Measurements from ENCODE around the gene DGKZ.

DGKZ gene

GRCh38 chr11:46347637-46348311, 511 bp downstream of the DGKZ start:
- DNase-seq (ENCODE audit: low read depth in 2 of 2) = no peak

- DNase-seq (ENCODE audit: low read depth in 2 of 2) = peak in 1 of 2 donors; percentile 49
These were observed 1.5 kb downstream of the DGKZ start for GRCh38 chr11:46348566-46349401.

- DNase-seq (ENCODE audit: low read depth in 2 of 2) = no peak
These were observed 3.4 kb downstream of the DGKZ start for GRCh38 chr11:46350695-46351094.

- DNase-seq (ENCODE audit: low read depth in 2 of 2) = no peak
These were observed 3.9 kb downstream of the DGKZ start for GRCh38 chr11:46351148-46351547.

- no peak for DNase-seq (ENCODE audit: low read depth in 2 of 2)
These were observed 4.3 kb downstream of the DGKZ start for GRCh38 chr11:46351606-46352005.

GRCh38 chr11:46352063-46352841, 5.0 kb downstream of the DGKZ start:
- peak; percentile 51 to 59 for DNase-seq (ENCODE audit: low read depth in 2 of 2)

GRCh38 chr11:46353698-46354097, 6.4 kb downstream of the DGKZ start:
- no peak for DNase-seq (ENCODE audit: low read depth in 2 of 2)

GRCh38 chr11:46356924-46357482, 9.7 kb downstream of the DGKZ start:
- DNase-seq (ENCODE audit: low read depth in 2 of 2) = no peak

- DNase-seq (ENCODE audit: low read depth in 2 of 2) = no peak
These were observed 10.2 kb downstream of the DGKZ start for GRCh38 chr11:46357483-46357936.

- no peak for DNase-seq (ENCODE audit: low read depth in 2 of 2)
These were observed 12.7 kb downstream of the DGKZ start for GRCh38 chr11:46359953-46360352.

GRCh38 chr11:46360878-46361277, 13.6 kb downstream of the DGKZ start:
- no peak for DNase-seq (ENCODE audit: low read depth in 2 of 2)

GRCh38 chr11:46361283-46362155, 14.3 kb downstream of the DGKZ start:
- no peak for DNase-seq (ENCODE audit: low read depth in 2 of 2)

- no peak for DNase-seq (ENCODE audit: low read depth in 2 of 2)
These were observed 15.1 kb downstream of the DGKZ start for GRCh38 chr11:46362156-46363030.

- no peak for DNase-seq (ENCODE audit: low read depth in 2 of 2)
These were observed 15.8 kb downstream of the DGKZ start for GRCh38 chr11:46363031-46363407.

GRCh38 chr11:46363455-46364005, 16.3 kb downstream of the DGKZ start:
- no peak for DNase-seq (ENCODE audit: low read depth in 2 of 2)

GRCh38 chr11:46364056-46364455, 16.8 kb downstream of the DGKZ start:
- no peak for DNase-seq (ENCODE audit: low read depth in 2 of 2)

GRCh38 chr11:46364791-46365190, 17.5 kb downstream of the DGKZ start:
- no peak for DNase-seq (ENCODE audit: low read depth in 2 of 2)

GRCh38 chr11:46366260-46366659, 19.0 kb downstream of the DGKZ start:
- DNase-seq (ENCODE audit: low read depth in 2 of 2) = no peak

- no peak for DNase-seq (ENCODE audit: low read depth in 2 of 2)
These were observed 19.4 kb downstream of the DGKZ start for GRCh38 chr11:46366661-46367161.
